ENCODE data around the gene RFX3.
"Not testable (repeated sequence)": the region's sequence is repeated elsewhere in the genome, so short reads cannot be mapped to it uniquely, and the experiment has no call there.

Gene RFX3

GRCh38 chr9:3346549-3346948, 179.3 kb downstream of the RFX3 start:
- no peak for DNase-seq (ENCODE audit: low read depth)

DNA sequence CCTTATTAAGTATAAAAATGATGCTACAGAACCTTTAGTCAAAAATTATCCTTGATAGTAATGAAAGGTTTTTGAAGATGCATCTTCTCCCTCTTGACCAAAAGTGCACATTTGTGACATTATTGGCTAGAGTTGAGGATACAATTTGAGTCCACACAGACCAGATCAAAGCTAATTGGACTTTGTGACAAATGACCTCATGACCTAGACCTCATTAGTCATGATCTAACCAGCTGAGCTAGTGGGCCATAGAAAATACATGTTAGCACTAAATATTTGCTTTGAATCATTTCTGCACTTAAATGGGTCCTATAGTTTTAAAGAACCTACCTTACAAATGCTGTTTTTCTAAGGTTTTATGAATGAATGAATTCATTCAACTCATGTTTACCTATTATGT, 182.1 kb downstream of the RFX3 start:
- no peak for DNase-seq (ENCODE audit: low read depth)

GRCh38 chr9:3342159-3342777, 183.5 kb downstream of the RFX3 start:
- DNase-seq (ENCODE audit: low read depth), result no peak

- no peak for DNase-seq (ENCODE audit: low read depth)
These were observed 188.1 kb downstream of the RFX3 start for GRCh38 chr9:3337515-3338225.

GRCh38 chr9:3336951-3337350, 188.8 kb downstream of the RFX3 start:
- no peak for DNase-seq (ENCODE audit: low read depth)

GRCh38 chr9:3332802-3333201, 193.0 kb downstream of the RFX3 start:
- DNase-seq (ENCODE audit: low read depth), result no peak

DNA sequence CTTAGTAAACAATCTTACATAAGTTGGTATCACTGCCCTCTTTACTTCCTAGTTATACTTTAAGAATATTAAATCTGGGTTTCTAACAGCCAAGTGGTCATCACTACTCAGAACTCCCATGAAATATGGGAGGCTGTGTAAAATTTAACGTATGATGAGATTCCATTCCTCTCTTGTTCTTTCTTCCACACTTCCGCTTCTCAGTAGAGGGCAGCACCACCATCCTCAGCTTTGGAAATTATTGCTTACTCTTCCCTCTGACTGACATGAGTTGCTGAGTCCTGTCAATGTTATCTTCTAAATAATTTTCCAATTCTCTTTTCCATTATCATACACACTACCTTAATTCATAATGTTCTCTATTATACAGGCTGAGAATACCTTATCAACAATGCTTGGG, 194.0 kb downstream of the RFX3 start:
- DNase-seq (ENCODE audit: low read depth), result no peak

- no peak for DNase-seq (ENCODE audit: low read depth)
These were observed 194.9 kb downstream of the RFX3 start for GRCh38 chr9:3330792-3331420.

- no peak for DNase-seq (ENCODE audit: low read depth)
These were observed 196.4 kb downstream of the RFX3 start for GRCh38 chr9:3329361-3329760.

DNA sequence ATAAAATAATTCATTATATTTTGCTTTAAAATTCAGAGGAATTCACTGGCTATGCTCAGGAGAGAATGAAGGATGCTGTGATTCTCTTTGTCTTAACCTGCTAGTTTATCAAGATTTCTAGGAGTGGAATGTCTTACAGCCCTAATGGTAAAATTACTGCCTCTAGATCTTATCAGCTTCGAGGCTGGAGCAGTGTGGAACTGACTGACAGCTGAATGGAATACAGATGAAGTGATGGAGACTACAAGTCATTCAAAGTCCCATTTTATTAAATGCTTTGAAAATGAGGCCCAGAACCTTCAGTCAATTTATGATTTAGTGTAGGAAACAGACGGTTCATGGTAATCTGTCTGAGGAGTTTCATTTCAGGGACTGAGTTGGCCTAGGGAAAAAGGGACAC, 202.1 kb downstream of the RFX3 start:
- DNase-seq (ENCODE audit: low read depth), result no peak

DNA sequence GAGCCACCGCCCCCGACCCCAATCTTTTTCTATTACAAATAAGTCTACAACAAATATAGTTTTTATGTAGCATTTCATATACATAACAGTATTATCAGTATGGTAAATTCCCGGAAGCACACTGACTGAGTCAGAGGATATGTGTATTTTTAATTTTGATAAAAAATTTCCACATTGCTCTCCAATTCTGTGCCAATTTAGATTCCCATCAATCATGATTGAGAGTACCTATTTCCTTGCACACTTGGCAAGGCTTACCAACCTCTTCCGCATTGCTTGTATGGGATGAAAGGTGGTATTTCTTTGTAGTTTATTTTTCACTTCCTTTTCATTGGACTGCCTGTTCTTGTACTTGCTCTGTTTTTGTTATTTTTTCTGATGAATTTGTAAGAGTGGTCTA, 204.6 kb downstream of the RFX3 start:
- no peak for DNase-seq (ENCODE audit: low read depth)

DNA sequence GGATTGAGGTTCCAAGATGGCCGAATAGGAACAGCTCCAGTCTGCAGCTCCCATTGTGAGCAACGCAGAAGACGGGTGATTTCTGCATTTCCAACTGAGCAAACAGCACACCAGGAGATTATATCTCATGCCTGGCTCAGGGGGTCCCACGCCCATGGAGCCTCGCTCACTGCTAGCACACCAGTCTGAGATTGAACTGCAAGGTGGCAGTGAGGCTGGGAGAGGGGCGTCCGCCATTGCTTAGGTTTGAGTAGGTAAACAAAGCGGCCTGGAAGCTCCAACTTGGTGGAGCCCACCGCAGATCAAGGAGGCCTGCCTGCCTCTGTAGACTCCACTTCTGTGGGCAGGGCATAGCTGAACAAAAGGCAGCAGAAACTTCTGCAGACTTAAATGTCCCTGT, 213.2 kb downstream of the RFX3 start:
- DNase-seq (ENCODE audit: low read depth), result not testable (repeated sequence)

DNA sequence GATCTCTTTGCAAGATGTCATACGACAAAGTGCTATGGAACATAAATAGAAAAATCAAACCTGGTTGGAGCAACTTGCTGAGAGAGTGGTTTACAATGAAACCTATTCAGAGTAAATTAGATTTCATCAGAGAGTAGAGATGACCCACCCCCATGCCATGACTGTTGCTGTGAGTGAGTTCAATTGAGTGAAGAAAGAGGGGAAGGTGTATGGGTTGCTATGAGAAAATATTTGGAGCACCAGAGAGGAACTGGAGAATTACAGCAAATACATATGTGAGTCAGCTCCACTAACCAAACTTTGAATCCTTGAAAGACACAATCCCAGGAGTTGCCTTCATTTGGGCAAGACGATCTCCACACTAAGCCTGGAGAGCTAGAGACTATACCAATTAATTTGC, 217.2 kb downstream of the RFX3 start:
- DNase-seq (ENCODE audit: low read depth), result no peak

DNA sequence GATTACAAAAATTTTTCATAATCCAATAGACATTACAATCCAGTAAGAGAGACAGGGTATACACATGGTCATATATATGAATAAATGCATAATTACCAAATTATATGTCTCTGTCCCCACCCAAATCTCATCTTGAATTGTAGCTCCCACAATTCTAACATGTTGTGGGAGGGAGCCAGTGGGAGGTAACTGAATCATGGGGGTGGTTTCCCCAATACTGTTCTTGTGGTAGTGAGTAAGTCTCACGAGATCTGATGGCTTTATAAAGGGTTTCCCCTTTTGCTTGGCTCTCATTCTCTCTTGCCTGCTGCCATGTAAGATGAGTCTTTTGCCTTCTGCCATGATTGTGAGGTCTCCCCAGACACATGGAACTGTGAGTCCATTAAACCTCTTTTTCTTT, 221.4 kb downstream of the RFX3 start:
- not testable (repeated sequence) for DNase-seq (ENCODE audit: low read depth)

- DNase-seq (ENCODE audit: low read depth), result no peak
These were observed 225.9 kb downstream of the RFX3 start for GRCh38 chr9:3299872-3300271.

DNA sequence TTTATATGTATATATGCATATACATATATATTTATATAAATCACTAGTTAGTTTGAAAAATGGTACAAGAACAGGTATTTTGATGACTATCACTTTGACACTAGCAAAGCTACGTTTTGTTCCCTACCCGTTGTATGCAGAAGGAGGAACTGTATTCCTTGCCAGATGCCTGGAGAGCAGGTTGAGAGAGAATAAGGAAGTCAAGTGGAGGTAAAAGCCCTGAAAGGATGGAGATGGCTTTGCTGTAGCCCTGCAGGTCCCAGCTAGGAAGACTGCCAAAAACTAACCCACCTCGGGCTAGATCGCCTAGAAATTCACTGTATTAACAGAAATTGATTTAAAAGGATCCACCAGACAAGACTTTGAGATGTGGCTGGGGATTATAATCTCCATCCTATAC, 229.3 kb downstream of the RFX3 start:
- DNase-seq (ENCODE audit: low read depth), result no peak

DNA sequence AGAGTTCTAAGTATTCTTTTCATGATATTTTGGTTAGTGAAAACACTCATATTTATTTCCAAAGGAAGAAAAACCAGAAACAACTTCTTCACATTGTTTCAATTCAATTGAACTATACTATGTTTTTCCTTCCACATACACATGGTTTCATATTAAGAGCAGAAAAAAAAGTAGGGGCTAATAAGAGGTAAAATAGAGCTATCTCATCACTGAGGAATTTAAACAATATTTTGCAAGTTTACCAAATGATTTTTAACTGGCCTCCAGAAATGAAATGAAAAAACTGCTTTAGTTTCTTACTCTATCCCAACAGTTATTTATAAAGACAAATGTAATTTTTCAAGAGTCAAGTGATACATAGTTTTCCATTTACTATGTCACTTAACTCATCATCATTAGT, 233.5 kb downstream of the RFX3 start:
- DNase-seq (ENCODE audit: low read depth), result no peak

DNA sequence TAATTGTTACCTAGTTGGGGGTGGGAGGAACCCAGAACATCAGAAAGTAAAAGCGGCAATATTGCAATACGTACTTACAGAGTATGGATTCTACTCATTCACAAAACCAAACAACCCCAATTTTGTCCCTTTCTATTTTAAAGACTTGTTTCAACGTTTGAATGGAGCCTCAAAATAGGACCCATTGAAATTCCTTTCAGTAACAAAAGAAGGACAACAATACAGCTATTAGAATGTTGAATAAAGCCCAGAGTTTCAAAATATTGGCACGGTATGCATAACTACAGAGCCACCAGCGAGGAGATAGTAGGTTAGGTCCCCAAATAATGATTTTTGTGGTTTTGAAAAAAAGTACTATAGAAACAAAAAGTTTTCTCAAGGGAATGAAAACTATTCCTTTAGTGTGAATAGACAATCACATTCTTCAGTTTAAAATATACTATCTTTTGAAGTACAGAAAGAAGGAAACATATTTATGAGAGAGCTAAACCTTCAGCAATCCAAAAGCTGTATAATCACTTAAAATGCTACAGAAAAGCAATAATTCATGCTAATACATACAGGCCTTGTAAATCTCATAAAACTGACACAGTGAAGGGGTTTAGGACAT, 235.5 kb downstream of the RFX3 start:
- no peak for DNase-seq (ENCODE audit: low read depth)

DNA sequence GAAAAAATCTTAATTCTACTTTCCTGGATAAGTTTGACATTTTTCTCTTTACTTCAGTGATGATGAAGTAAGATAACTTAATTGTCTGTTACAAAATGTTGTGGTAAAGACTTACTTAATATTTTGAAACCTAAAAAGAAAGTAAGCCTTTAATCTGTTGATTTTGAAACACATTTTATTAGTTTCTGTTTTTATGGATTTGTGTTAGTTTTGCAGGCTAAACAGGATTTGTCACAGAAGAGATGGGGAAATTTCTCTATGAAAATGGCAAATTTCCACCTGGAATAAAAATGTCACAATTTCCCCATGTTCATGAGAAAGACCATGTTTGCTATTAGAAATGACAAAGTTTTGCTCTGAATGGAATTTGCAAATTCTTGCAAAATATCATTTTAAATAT, 237.1 kb downstream of the RFX3 start:
- no peak for DNase-seq (ENCODE audit: low read depth)

- DNase-seq (ENCODE audit: low read depth), result no peak
These were observed 240.2 kb downstream of the RFX3 start for GRCh38 chr9:3285365-3286161.

DNA sequence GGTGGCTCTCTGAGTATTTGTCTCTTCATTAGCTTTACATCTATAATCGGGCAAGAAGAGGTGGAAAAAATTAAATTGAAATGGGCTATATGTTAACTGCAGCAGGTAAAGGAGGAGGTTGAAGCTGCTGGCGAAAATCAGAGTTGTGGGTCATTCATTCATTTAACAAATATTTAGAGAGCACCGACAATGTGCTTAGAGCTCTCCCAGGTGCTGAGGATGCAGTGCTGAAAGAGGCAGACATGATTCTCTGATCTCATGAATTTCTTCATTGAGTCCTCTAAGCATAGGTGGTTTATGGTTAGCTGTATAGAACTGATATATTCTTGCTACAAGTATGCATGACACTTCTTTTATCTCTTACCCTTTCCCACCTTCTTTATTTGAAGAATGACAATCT, 243.4 kb downstream of the RFX3 start:
- DNase-seq (ENCODE audit: low read depth), result no peak

- DNase-seq (ENCODE audit: low read depth), result no peak
These were observed 244.4 kb downstream of the RFX3 start for GRCh38 chr9:3281399-3281798.

All from activated T-helper 9 cell treated with anti-CD3 and anti-CD28 coated beads, Interleukin-2, amount 50 U/mL, for 16 hours (primary cell).